AG10803 (cell line): ENCODE results near the gene FARP1.
A peak's percentile ranks its signal among the peaks of the same experiment; 100 is the strongest.

Experiments
- DNase-seq: peaks from one replicate; pipeline ENCODE4 v3.0.0; 2010; ENCODE audit warnings: low read depth
- H3K4me3 ChIP-seq: 2 replicates; pipeline ENCODE4 v1.5.1; 2011; ENCODE audit warnings: mild to moderate bottlenecking, low read length, control low read depth
- CTCF ChIP-seq: conservative IDR thresholded peaks from 2 replicates; pipeline ENCODE4 v1.5.1; 2011; ENCODE audit warnings: mild to moderate bottlenecking, low read length, control low read depth, inconsistent platforms

FARP1 gene

GRCh38 chr13:98134901-98135300 is 8.0 kb upstream of the FARP1 start:
- no peak overlapping the region for H3K4me3 ChIP-seq
- no peak for TF ChIP-seq CTCF
- no peak for DNase-seq

GRCh38 chr13:98141091-98141490 is 1.8 kb upstream of the FARP1 start:
- H3K4me3 ChIP-seq, result no peak overlapping the region
- TF ChIP-seq CTCF, result no peak
- no peak for DNase-seq

GRCh38 chr13:98141509-98142379 is 1.1 kb upstream of the FARP1 start:
- peak; percentile 6 for DNase-seq
- no peak for TF ChIP-seq CTCF
- peak overlapping the region; percentile 83 for H3K4me3 ChIP-seq

GRCh38 chr13:98143157-98143553 is 261 bp downstream of the FARP1 start:
- H3K4me3 ChIP-seq, result peak overlapping the region; percentile 83
- no peak for DNase-seq
- TF ChIP-seq CTCF, result no peak

GRCh38 chr13:98143601-98144026 is 720 bp downstream of the FARP1 start:
- peak; percentile 20 for DNase-seq
- H3K4me3 ChIP-seq, result peak overlapping the region; percentile 83

GRCh38 chr13:98144027-98144741 is 1.3 kb downstream of the FARP1 start:
- H3K4me3 ChIP-seq, result peak overlapping the region; percentile 83
- TF ChIP-seq CTCF, result no peak
- DNase-seq, result peak; percentile 66

More at GRCh38 chr13:98143601-98144026, 720 bp downstream of the FARP1 start:
- TF ChIP-seq CTCF, result no peak

- peak overlapping the region; percentile 83 for H3K4me3 ChIP-seq
- peak; percentile 53 for TF ChIP-seq CTCF
- peak; percentile 69 for DNase-seq
Measured at GRCh38 chr13:98144801-98145350, 2.0 kb downstream of the FARP1 start.
